Measurements from ENCODE around the gene MOCOS. TPM values are rescaled to one million over a fixed set of nuclear protein-coding genes. Genes with fewer than 3 reads are reported as not detected.

Gene MOCOS, protein sequence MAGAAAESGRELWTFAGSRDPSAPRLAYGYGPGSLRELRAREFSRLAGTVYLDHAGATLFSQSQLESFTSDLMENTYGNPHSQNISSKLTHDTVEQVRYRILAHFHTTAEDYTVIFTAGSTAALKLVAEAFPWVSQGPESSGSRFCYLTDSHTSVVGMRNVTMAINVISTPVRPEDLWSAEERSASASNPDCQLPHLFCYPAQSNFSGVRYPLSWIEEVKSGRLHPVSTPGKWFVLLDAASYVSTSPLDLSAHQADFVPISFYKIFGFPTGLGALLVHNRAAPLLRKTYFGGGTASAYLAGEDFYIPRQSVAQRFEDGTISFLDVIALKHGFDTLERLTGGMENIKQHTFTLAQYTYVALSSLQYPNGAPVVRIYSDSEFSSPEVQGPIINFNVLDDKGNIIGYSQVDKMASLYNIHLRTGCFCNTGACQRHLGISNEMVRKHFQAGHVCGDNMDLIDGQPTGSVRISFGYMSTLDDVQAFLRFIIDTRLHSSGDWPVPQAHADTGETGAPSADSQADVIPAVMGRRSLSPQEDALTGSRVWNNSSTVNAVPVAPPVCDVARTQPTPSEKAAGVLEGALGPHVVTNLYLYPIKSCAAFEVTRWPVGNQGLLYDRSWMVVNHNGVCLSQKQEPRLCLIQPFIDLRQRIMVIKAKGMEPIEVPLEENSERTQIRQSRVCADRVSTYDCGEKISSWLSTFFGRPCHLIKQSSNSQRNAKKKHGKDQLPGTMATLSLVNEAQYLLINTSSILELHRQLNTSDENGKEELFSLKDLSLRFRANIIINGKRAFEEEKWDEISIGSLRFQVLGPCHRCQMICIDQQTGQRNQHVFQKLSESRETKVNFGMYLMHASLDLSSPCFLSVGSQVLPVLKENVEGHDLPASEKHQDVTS
- 1.2 and 1.7 TPM in 2 replicates for total RNA-seq

DNA sequence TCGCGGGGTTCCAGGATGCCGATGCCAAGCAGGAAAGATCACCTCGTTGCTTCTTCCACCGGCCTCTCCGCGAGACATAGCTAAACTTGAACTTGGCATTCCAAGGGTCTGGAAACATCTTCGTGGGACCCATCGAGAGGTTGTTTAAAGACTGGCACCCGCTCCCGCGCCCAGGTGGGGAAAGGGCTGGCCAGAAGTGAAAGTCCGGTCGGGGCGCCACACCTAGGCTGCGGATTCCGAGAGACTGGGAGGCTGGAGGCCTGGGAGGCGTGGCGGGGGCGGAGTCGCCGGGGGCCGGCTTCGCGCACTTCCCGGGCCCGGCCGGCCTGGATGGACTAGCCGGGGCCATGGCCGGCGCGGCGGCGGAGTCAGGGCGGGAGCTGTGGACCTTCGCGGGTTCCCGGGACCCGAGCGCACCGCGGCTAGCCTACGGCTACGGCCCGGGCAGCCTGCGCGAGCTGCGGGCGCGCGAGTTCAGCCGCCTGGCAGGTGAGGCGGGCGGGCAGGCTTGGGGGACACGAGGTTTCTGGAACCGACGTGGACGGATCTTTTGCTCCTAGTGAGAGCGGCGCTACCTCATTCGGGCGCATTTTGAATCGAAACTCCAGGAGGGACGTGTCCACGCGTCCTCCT lies at the start of gene MOCOS:
MOCOS (plus strand) TSS at position 305 of the 633 bp plus-strand sequence; CDS start at position 348, 43 bp downstream.

GRCh38 chr18:36297417-36298125 lies 110.3 kb downstream of the MOCOS start, which contains the start of gene FHOD3:
Gene FHOD3, plus strand, starts transcription at chr18:36297713. Its CDS starts 123 bp downstream, at chr18:36297836.

Other genes with a start within 250 kb of the MOCOS start
- gene RPRD1A, start 119.9 kb upstream of the MOCOS start, total RNA-seq, result 45.0 and 50.5 TPM in 2 replicates
- gene SLC39A6, start 58.2 kb upstream of the MOCOS start, total RNA-seq, result 37.8 and 46.3 TPM in 2 replicates
- gene ELP2, start 57.6 kb upstream of the MOCOS start, total RNA-seq, result 60.4 and 66.3 TPM in 2 replicates
- gene FHOD3, start 110.2 kb downstream of the MOCOS start, total RNA-seq, result under 0.01 and 0.29 TPM in 2 replicates

Measured in myometrial cell (primary cell).